ENCODE data around the gene AMMECR1L. TPM values are rescaled to one million over a fixed set of nuclear protein-coding genes. Genes with fewer than 3 reads are reported as not detected.

The AMMECR1L gene
- polyA plus RNA-seq, 1 donor from 2014 or later: 19.5 TPM

DNA sequence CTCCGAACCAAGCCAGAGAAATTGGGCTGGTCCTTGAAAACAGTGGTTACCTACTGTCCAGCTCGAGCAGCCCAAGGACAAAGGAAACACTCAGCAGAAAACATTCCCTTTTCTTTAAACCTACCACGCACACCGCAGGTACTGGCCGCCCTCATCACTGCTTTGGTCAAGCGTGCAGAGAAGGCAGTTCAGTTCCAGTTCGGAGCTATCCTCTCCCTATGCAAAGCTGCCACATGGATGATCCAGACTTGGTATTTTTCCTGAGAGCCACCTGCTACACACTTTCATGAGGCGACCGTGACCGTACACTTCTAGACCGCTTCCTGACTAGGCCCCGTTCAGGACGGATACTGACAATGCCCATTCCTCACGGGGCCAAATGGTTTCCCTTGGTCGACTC, 23.5 kb downstream of the AMMECR1L start:
- Histone ChIP-seq H3K27me3 (ENCODE audit: insufficient read depth, low read depth, low read length) (no peaks in the 10 kb centered on the region), H3K4me3 (ENCODE audit: low read length) (no peak overlapping the region), H3K9ac (ENCODE audit: low read length) (no peak overlapping the region), H3K79me2 (replicated peaks; ENCODE audit: insufficient read depth, low read length) (peaks cover 5% of the 10 kb centered on the region), H3K27ac (ENCODE audit: low read length) (no peak overlapping the region), H2AFZ (ENCODE audit: low read depth, low read length) (no peak overlapping the region), H3F3A (ENCODE audit: insufficient read depth, low read length, poor library complexity, severe bottlenecking) (no peaks in the 10 kb centered on the region), H3K9me2 (ENCODE audit: insufficient read depth, low read length) (no peaks in the 10 kb centered on the region), H3K4me2 (ENCODE audit: low read length) (no peak overlapping the region), H3K36me3 (ENCODE audit: insufficient read depth, low read length) (no peaks in the 10 kb centered on the region), H4K20me1 (ENCODE audit: insufficient read depth) (no peaks in the 10 kb centered on the region), H3K9me3 (ENCODE audit: low read length) (no peaks in the 10 kb centered on the region)
- TF ChIP-seq SMC3 (conservative IDR thresholded peaks at IDR 0.05; ENCODE audit: poor library complexity): no peak
- TF ChIP-seq REST (IDR thresholded peaks at IDR 0.05; ENCODE audit: borderline replicate concordance): no peak
- TF ChIP-seq, protein P1, sequence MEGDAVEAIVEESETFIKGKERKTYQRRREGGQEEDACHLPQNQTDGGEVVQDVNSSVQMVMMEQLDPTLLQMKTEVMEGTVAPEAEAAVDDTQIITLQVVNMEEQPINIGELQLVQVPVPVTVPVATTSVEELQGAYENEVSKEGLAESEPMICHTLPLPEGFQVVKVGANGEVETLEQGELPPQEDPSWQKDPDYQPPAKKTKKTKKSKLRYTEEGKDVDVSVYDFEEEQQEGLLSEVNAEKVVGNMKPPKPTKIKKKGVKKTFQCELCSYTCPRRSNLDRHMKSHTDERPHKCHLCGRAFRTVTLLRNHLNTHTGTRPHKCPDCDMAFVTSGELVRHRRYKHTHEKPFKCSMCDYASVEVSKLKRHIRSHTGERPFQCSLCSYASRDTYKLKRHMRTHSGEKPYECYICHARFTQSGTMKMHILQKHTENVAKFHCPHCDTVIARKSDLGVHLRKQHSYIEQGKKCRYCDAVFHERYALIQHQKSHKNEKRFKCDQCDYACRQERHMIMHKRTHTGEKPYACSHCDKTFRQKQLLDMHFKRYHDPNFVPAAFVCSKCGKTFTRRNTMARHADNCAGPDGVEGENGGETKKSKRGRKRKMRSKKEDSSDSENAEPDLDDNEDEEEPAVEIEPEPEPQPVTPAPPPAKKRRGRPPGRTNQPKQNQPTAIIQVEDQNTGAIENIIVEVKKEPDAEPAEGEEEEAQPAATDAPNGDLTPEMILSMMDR (IDR thresholded peaks at IDR 0.05; ENCODE audit: poor library complexity, severe bottlenecking): no peak

DNA sequence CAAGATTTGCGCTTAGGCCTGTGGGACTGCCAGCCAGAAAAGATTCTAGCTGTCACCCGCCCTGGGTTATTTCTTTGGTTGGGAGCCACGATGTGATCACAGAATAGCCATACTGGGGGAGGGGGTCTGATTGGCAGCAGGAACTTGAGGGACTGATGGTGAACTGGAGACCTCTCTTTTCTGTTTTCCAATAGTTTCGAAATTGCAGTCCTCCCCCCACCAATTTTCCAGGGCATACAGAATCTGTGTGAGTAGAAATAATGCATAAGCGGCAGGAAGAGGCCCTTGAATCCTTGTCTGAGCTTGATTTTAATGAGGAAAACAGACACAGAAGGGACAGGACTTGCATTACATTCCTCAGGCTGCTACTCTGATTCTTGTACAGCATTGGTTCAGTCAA, 25.6 kb downstream of the AMMECR1L start:
- no peaks in the 10 kb centered on the region for H3K36me3 ChIP-seq (ENCODE audit: insufficient read depth, low read length)
- H3K9me2 ChIP-seq (ENCODE audit: insufficient read depth, low read length): no peaks in the 10 kb centered on the region
- H3K4me2 ChIP-seq (ENCODE audit: low read length): no peak overlapping the region
- H3K9ac ChIP-seq (ENCODE audit: low read length): no peak overlapping the region
- no peaks in the 10 kb centered on the region for H3K27me3 ChIP-seq (ENCODE audit: insufficient read depth, low read depth, low read length)
- no peak overlapping the region for H3K4me3 ChIP-seq (ENCODE audit: low read length)
- H2AFZ ChIP-seq (ENCODE audit: low read depth, low read length): no peak overlapping the region
- H4K20me1 ChIP-seq (ENCODE audit: insufficient read depth): no peaks in the 10 kb centered on the region
- no peaks in the 10 kb centered on the region for H3K9me3 ChIP-seq (ENCODE audit: low read length)
- peaks cover 25% of the 10 kb centered on the region for H3K79me2 ChIP-seq (replicated peaks; ENCODE audit: insufficient read depth, low read length)
- no peaks in the 10 kb centered on the region for H3F3A ChIP-seq (ENCODE audit: insufficient read depth, low read length, poor library complexity, severe bottlenecking)
- H3K27ac ChIP-seq (ENCODE audit: low read length): no peak overlapping the region
- no peak for TF ChIP-seq POLR2AphosphoS5 (IDR thresholded peaks at IDR 0.05)
- no peak for TF ChIP-seq MXI1 (conservative IDR thresholded peaks at IDR 0.05; ENCODE audit: poor library complexity, severe bottlenecking)
- TF ChIP-seq, protein P1 (IDR thresholded peaks at IDR 0.05; ENCODE audit: poor library complexity, severe bottlenecking): no peak
- TF ChIP-seq REST (IDR thresholded peaks at IDR 0.05; ENCODE audit: borderline replicate concordance): no peak
- no peak for TF ChIP-seq RAD21 (conservative IDR thresholded peaks at IDR 0.05)
- TF ChIP-seq EZH2 (IDR thresholded peaks at IDR 0.05; ENCODE audit: borderline replicate concordance, insufficient read depth, low read length, poor library complexity, severe bottlenecking): no peak
- no peak for TF ChIP-seq EP300 (conservative IDR thresholded peaks at IDR 0.05; ENCODE audit: poor library complexity, severe bottlenecking)
- TF ChIP-seq SMC3 (conservative IDR thresholded peaks at IDR 0.05; ENCODE audit: poor library complexity): no peak
